Inflammatory macrophage treated with lipopolysaccharide for 4 hours (primary cell): Measurements from ENCODE around the gene GRAMD1B.
A peak's percentile ranks its signal among the peaks of the same experiment; 100 is the strongest.

ENCODE experiments used
- DNase-seq: peaks from one replicate; pipeline ENCODE4 v3.0.0-alpha.2; 2020

GRAMD1B gene

GRCh38 chr11:123429913-123430720 is at the start of gene GRAMD1B:
GRAMD1B (plus strand) TSS chr11:123430269; CDS start chr11:123430793, 524 bp downstream.
- DNase-seq = peak; percentile 55

GRCh38 chr11:123381149-123381548 is 48.9 kb upstream of the GRAMD1B start:
- DNase-seq = peak; percentile 13

- DNase-seq = peak; percentile 72
These were observed 48.1 kb upstream of the GRAMD1B start for GRCh38 chr11:123381817-123382554.

GRCh38 chr11:123382555-123383074 is 47.5 kb upstream of the GRAMD1B start:
- no peak for DNase-seq

GRCh38 chr11:123384116-123384515 is 46.0 kb upstream of the GRAMD1B start:
- no peak for DNase-seq

- DNase-seq = peak; percentile 17
These were observed 43.1 kb upstream of the GRAMD1B start for GRCh38 chr11:123386796-123387510.

GRCh38 chr11:123388640-123389039 is 41.4 kb upstream of the GRAMD1B start:
- no peak for DNase-seq

GRCh38 chr11:123390146-123390545 is 39.9 kb upstream of the GRAMD1B start:
- no peak for DNase-seq

GRCh38 chr11:123391646-123392348 is 38.3 kb upstream of the GRAMD1B start:
- no peak for DNase-seq

GRCh38 chr11:123392431-123392830 is 37.6 kb upstream of the GRAMD1B start:
- DNase-seq = no peak

GRCh38 chr11:123392844-123393243 is 37.2 kb upstream of the GRAMD1B start:
- DNase-seq = peak; percentile 51

GRCh38 chr11:123393312-123393927 is 36.6 kb upstream of the GRAMD1B start:
- DNase-seq = no peak

- DNase-seq = no peak
These were observed 25.4 kb upstream of the GRAMD1B start for GRCh38 chr11:123404676-123405075.

- DNase-seq = no peak
These were observed 24.9 kb upstream of the GRAMD1B start for GRCh38 chr11:123405123-123405592.

GRCh38 chr11:123406441-123407129 is 23.5 kb upstream of the GRAMD1B start:
- DNase-seq = no peak

GRCh38 chr11:123407130-123407995 is 22.7 kb upstream of the GRAMD1B start:
- peak; percentile 72 for DNase-seq

GRCh38 chr11:123407996-123408597 is 22.0 kb upstream of the GRAMD1B start:
- no peak for DNase-seq

- DNase-seq = no peak
These were observed 21.2 kb upstream of the GRAMD1B start for GRCh38 chr11:123408619-123409455.
